Glutamatergic neuron (in vitro differentiated cells): ENCODE results near the gene COL4A1. TPM values are rescaled to one million over a fixed set of nuclear protein-coding genes. Genes with fewer than 3 reads are reported as not detected.

Source experiments
- DNase-seq: peaks from one replicate; pipeline ENCODE4 v3.0.0; 2022
- H3K27ac Mint-ChIP-seq: one replicate; pipeline ENCODE4 v1.8.0; 2020; ENCODE audit warnings: mild to moderate bottlenecking, mixed read lengths, inconsistent platforms; ENCODE audit not compliant: unreplicated experiment
- H3K27me3 Mint-ChIP-seq: one replicate; pipeline ENCODE4 v1.8.0; 2020; ENCODE audit warnings: mild to moderate bottlenecking, moderate library complexity, mixed read lengths, inconsistent platforms; ENCODE audit not compliant: unreplicated experiment
- H3K36me3 Mint-ChIP-seq: one replicate; pipeline ENCODE4 v1.8.0; 2020; ENCODE audit warnings: mild to moderate bottlenecking, mixed read lengths, inconsistent platforms; ENCODE audit not compliant: unreplicated experiment
- H3K4me1 Mint-ChIP-seq: one replicate; pipeline ENCODE4 v1.8.0; 2020; ENCODE audit warnings: mild to moderate bottlenecking, low read depth, mixed read lengths, inconsistent platforms; ENCODE audit not compliant: unreplicated experiment
- H3K4me3 Mint-ChIP-seq: one replicate; pipeline ENCODE4 v1.8.0; 2020; ENCODE audit warnings: mild to moderate bottlenecking, mixed read lengths, inconsistent platforms; ENCODE audit not compliant: unreplicated experiment
- H3K9me3 Mint-ChIP-seq: one replicate; pipeline ENCODE4 v1.8.0; 2020; ENCODE audit warnings: mild to moderate bottlenecking, moderate library complexity, mixed read lengths, inconsistent platforms; ENCODE audit not compliant: unreplicated experiment
- CTCF ChIP-seq: fragments of 200-600 bp; sonication (generic); IDR thresholded peaks from one replicate; pipeline ENCODE4 v1.5.0; 2021; ENCODE audit not compliant: partially characterized antibody, unreplicated experiment
- total RNA-seq: library from RNA; stranded (reverse); fragmentation: NEBNext Ultra II Directional; extraction: Animal tissue kit (Norgen Biotek cat#: 25700); gene quantifications from one replicate; pipeline ENCODE4 v1.2.1, GENCODE V29; 2021; ENCODE audit not compliant: unreplicated experiment

Gene COL4A1
- total RNA-seq, 1 donor from 2014 or later, result 14.6 TPM

GRCh38 chr13:110157718-110158117 lies 149.2 kb downstream of the COL4A1 start:
- Mint-ChIP-seq H3K36me3 (peaks cover 5% of the 10 kb centered on the region), H3K4me1 (peaks cover 11% of the 10 kb centered on the region), H3K27me3 (no peaks in the 10 kb centered on the region), H3K27ac (no peak overlapping the region), H3K4me3 (no peak overlapping the region), H3K9me3 (peaks cover 2% of the 10 kb centered on the region)
- no peak for TF ChIP-seq CTCF
- no peak for DNase-seq

- H3K9me3 Mint-ChIP-seq, result peaks cover 2% of the 10 kb centered on the region
- H3K36me3 Mint-ChIP-seq, result peaks cover 5% of the 10 kb centered on the region
- no peak overlapping the region for H3K27ac Mint-ChIP-seq
- H3K4me3 Mint-ChIP-seq, result no peak overlapping the region
- peaks cover 16% of the 10 kb centered on the region for H3K4me1 Mint-ChIP-seq
- no peak for TF ChIP-seq CTCF
- no peaks in the 10 kb centered on the region for H3K27me3 Mint-ChIP-seq
- no peak for DNase-seq
Observed at GRCh38 chr13:110156301-110157049, 150.5 kb downstream of the COL4A1 start.

- Mint-ChIP-seq H3K9me3 (peaks cover 2% of the 10 kb centered on the region), H3K36me3 (peaks cover 5% of the 10 kb centered on the region), H3K27me3 (no peaks in the 10 kb centered on the region), H3K4me3 (no peak overlapping the region), H3K4me1 (peaks cover 16% of the 10 kb centered on the region), H3K27ac (no peak overlapping the region)
- no peak for TF ChIP-seq CTCF
- DNase-seq, result no peak
Observed at GRCh38 chr13:110155072-110155471, 151.9 kb downstream of the COL4A1 start.

- no peak for DNase-seq
- peaks cover 5% of the 10 kb centered on the region for H3K36me3 Mint-ChIP-seq
- H3K27me3 Mint-ChIP-seq, result no peaks in the 10 kb centered on the region
- peaks cover 16% of the 10 kb centered on the region for H3K4me1 Mint-ChIP-seq
- no peak for TF ChIP-seq CTCF
- no peak overlapping the region for H3K4me3 Mint-ChIP-seq
- no peaks in the 10 kb centered on the region for H3K9me3 Mint-ChIP-seq
- no peak overlapping the region for H3K27ac Mint-ChIP-seq
Observed at GRCh38 chr13:110154410-110154933, 152.5 kb downstream of the COL4A1 start.

- Mint-ChIP-seq H3K9me3 (no peaks in the 10 kb centered on the region), H3K4me3 (no peak overlapping the region), H3K36me3 (peaks cover 5% of the 10 kb centered on the region), H3K27ac (no peak overlapping the region), H3K27me3 (no peaks in the 10 kb centered on the region), H3K4me1 (peaks cover 16% of the 10 kb centered on the region)
- DNase-seq, result no peak
- no peak for TF ChIP-seq CTCF
Observed at GRCh38 chr13:110152351-110152750, 154.6 kb downstream of the COL4A1 start.
